CD14-positive monocyte (primary cell): ENCODE results near the gene MRRF. TPM values are rescaled to one million over a fixed set of nuclear protein-coding genes. Genes with fewer than 3 reads are reported as not detected.

Experiments
- DNase-seq, 3 donors: peaks; one replicate each; pipeline ENCODE4 v3.0.0-alpha.2; 2011 to 2022
- H2AFZ ChIP-seq: 2 replicates; pipeline ENCODE4 v1.6.0; 2012; ENCODE audit warnings: mild to moderate bottlenecking, low read depth, low read length, inconsistent platforms; ENCODE audit not compliant: insufficient read depth, poor library complexity, severe bottlenecking
- H3K27ac ChIP-seq, 2 donors: 1 replicate in 1 of 2; 2 replicates in 1 of 2; pipeline ENCODE4 v1.5.1; 2012 to 2013; ENCODE audit warnings: low read length in 2 of 2, control low read depth in 1 of 2, inconsistent platforms in 1 of 2, low read depth in 1 of 2, mild to moderate bottlenecking in 1 of 2
- H3K27me3 ChIP-seq, 2 donors: one replicate each; pipeline versions ENCODE4 v1.6.0 to v1.6.1; 2011 to 2013; ENCODE audit warnings: low read length in 2 of 2; ENCODE audit not compliant: control insufficient read depth in 2 of 2, insufficient read depth in 2 of 2
- H3K36me3 ChIP-seq, 2 donors: replicated peaks in 1 of 2; 1 replicate in 1 of 2; 2 replicates in 1 of 2; pipeline versions ENCODE4 v1.5.1 to v1.6.1; 2012 to 2013; ENCODE audit warnings: low read length in 2 of 2, control low read depth in 1 of 2, inconsistent platforms in 1 of 2, mild to moderate bottlenecking in 1 of 2; ENCODE audit not compliant: insufficient read depth in 2 of 2, control insufficient read depth in 1 of 2
- H3K4me1 ChIP-seq, 2 donors: 1 replicate in 1 of 2; 2 replicates in 1 of 2; pipeline versions ENCODE4 v1.5.1 to v1.6.1; 2012 to 2013; ENCODE audit warnings: low read length in 2 of 2, control low read depth in 1 of 2, inconsistent platforms in 1 of 2, mild to moderate bottlenecking in 1 of 2, moderate library complexity in 1 of 2; ENCODE audit not compliant: insufficient read depth in 2 of 2, control insufficient read depth in 1 of 2
- H3K4me2 ChIP-seq: replicated peaks from 2 replicates; pipeline ENCODE3; 2012; ENCODE audit warnings: low read length, moderate library complexity, mild to moderate bottlenecking; ENCODE audit not compliant: poor library complexity, severe bottlenecking; ENCODE audit errors: extremely low read depth
- H3K4me3 ChIP-seq, 3 experiments: fragments of 200-600 bp in 1 of 3; sonication (generic) in 1 of 3; replicated peaks in 1 of 3; 1 replicate in 2 of 3; 2 replicates in 1 of 3; pipeline ENCODE4 v1.5.1; 2011 to 2013; ENCODE audit warnings: low read length in 3 of 3, mild to moderate bottlenecking in 3 of 3, control low read depth in 2 of 3, low read depth in 2 of 3, inconsistent platforms in 1 of 3, moderate library complexity in 1 of 3
- H3K79me2 ChIP-seq: 2 replicates; pipeline ENCODE4 v1.6.0; 2012; ENCODE audit warnings: mild to moderate bottlenecking, control low read depth, inconsistent platforms, low read length, moderate library complexity; ENCODE audit not compliant: insufficient read depth
- H3K9ac ChIP-seq: 2 replicates; pipeline ENCODE4 v1.6.0; 2017; ENCODE audit warnings: low read length, mild to moderate bottlenecking; ENCODE audit not compliant: insufficient read depth, poor library complexity, severe bottlenecking
- H3K9me3 ChIP-seq, 2 donors: replicated peaks in 1 of 2; 1 replicate in 1 of 2; 2 replicates in 1 of 2; pipeline versions ENCODE4 v1.5.1 to v1.6.1; 2012 to 2013; ENCODE audit warnings: low read length in 2 of 2, control low read depth in 1 of 2; ENCODE audit not compliant: control insufficient read depth in 1 of 2, insufficient read depth in 1 of 2
- H4K20me1 ChIP-seq: 2 replicates; pipeline ENCODE4 v1.6.0; 2012; ENCODE audit warnings: mild to moderate bottlenecking, low read length, control low read depth, moderate library complexity; ENCODE audit not compliant: insufficient read depth
- H3K27ac Mint-ChIP-seq, 7 donors: one replicate each; pipeline ENCODE4 v1.8.0; 2020; ENCODE audit warnings: mild to moderate bottlenecking in 7 of 7, mixed read lengths in 7 of 7, moderate library complexity in 6 of 7, inconsistent platforms in 2 of 7
- H3K27me3 Mint-ChIP-seq, 3 donors: one replicate each; pipeline ENCODE4 v1.8.0; 2021 to 2022; ENCODE audit warnings: low read depth in 3 of 3, mild to moderate bottlenecking in 3 of 3, mixed read lengths in 3 of 3, moderate library complexity in 3 of 3, inconsistent platforms in 1 of 3
- H3K36me3 Mint-ChIP-seq, 2 donors: one replicate each; pipeline ENCODE4 v1.8.0; 2020; ENCODE audit warnings: mixed read lengths in 2 of 2, inconsistent platforms in 1 of 2, mild to moderate bottlenecking in 1 of 2
- H3K4me1 Mint-ChIP-seq: one replicate; pipeline ENCODE4 v1.8.0; 2020; ENCODE audit warnings: mild to moderate bottlenecking, mixed read lengths
- H3K4me3 Mint-ChIP-seq, 2 donors: one replicate each; pipeline ENCODE4 v1.8.0; 2020; ENCODE audit warnings: mild to moderate bottlenecking in 2 of 2, mixed read lengths in 2 of 2, moderate library complexity in 1 of 2
- H3K9me3 Mint-ChIP-seq, 7 donors: one replicate each; pipeline ENCODE4 v1.8.0; 2020 to 2022; ENCODE audit warnings: mixed read lengths in 7 of 7, mild to moderate bottlenecking in 6 of 7, moderate library complexity in 6 of 7, inconsistent platforms in 2 of 7
- WGBS: methylation state at CpG from one replicate; pipeline ENCODE4 v1.1.5; 2013; ENCODE audit warnings: missing lambda C conversion rate; ENCODE audit not compliant: insufficient coverage; 5-methylcytosine and 5-hydroxymethylcytosine counted together
- intact Hi-C, 2 donors: fragments of 100-400 bp; cut with micrococcal nuclease; formaldehyde crosslinking; loops; one replicate each; pipeline versions ENCODE4 v1.15.0 to v1.15.1; 2023
- polyA plus RNA-seq, 3 donors: library from polyadenylated mRNA; depleted of rRNA in 1 of 3; unstranded in 2 of 3; stranded (reverse) in 1 of 3; fragments of 300-500 nt in 2 of 3; fragments of >200 nt in 1 of 3; fragmentation: Illumina TruSeq in 2 of 3; gene quantifications; 1 replicate in 2 of 3; 2 replicates in 1 of 3; pipeline ENCODE4 v1.2.3, GENCODE V29; 2012 to 2021
- small RNA-seq: library from RNA; depleted of rRNA; stranded (forward); fragments of <200 nt; gene quantifications from one replicate; pipeline ENCODE3, GENCODE V24; 2012; ENCODE audit warnings: low read depth; ENCODE audit not compliant: insufficient read length
- TF ChIP-seq, protein P1 (sequence below): fragments of 200-600 bp; IDR thresholded peaks from one replicate; pipeline ENCODE4 v1.8.0; 2022; ENCODE audit warnings: antibody characterized with exemption, mild to moderate bottlenecking

Gene MRRF
- polyA plus RNA-seq, 3 donors: 16.0 to 34.4 (median 16.2) TPM

DNA sequence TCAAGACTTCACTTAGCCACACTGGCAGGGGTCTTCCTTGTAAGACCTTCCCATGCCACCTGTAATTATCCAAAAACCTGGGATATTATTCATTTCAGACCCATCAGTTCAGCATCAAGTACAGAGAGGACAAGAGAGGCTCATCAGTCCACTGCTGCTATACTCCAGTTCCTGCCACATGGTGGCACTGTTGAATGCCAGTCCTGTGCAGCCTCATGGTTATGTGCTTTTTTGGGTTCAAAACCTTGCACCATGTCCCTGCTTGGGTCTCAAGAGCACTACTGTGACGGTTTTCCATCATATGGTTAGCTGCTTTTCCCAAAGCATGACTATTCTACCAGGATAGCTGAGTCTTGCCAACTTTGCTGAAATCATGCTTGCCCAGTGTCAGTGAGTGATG lies 114.7 kb downstream of the MRRF start:
- intact Hi-C loops: loop anchor here in 1 of 2 donors (10.0 kb wide), 1 partner anchor 75 kb away; no protein-coding TSS in a partner anchor
- no peak overlapping the region for H3K4me2 ChIP-seq
- H3K4me3 Mint-ChIP-seq: no peak overlapping the region

DNA sequence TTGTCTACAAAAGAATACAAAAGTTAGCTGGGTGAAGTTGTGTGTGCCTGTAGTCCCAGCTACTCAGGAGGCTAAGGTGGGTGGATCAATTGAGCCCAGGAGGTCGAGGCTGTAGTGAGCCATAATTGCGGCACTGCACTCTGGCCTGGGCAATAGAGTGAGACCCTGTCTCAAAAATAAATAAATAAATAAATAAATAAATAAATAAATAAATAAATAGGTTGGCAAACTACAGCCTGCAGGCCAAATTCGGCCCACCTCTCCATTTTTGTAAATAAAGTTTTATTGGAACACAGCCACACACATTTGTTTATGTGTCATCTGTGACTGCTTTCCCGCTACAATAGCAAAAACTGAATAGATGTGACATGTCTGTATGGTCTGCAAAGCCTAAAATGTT lies 115.6 kb downstream of the MRRF start:
- no peaks in the 10 kb centered on the region for H3K27me3 ChIP-seq
- Mint-ChIP-seq H3K27ac (no peak overlapping the region), H3K4me1 (peaks cover 30% of the 10 kb centered on the region), H3K27me3 (peaks cover 0 to 4% (median 4%) of the 10 kb centered on the region in 3 donors), H3K9me3 (peaks cover 8 to 17% (median 11%) of the 10 kb centered on the region in 7 donors), H3K36me3 (peaks cover 63 to 64% of the 10 kb centered on the region in 2 donors), H3K4me3 (no peak overlapping the region)
- TF ChIP-seq, protein P1, sequence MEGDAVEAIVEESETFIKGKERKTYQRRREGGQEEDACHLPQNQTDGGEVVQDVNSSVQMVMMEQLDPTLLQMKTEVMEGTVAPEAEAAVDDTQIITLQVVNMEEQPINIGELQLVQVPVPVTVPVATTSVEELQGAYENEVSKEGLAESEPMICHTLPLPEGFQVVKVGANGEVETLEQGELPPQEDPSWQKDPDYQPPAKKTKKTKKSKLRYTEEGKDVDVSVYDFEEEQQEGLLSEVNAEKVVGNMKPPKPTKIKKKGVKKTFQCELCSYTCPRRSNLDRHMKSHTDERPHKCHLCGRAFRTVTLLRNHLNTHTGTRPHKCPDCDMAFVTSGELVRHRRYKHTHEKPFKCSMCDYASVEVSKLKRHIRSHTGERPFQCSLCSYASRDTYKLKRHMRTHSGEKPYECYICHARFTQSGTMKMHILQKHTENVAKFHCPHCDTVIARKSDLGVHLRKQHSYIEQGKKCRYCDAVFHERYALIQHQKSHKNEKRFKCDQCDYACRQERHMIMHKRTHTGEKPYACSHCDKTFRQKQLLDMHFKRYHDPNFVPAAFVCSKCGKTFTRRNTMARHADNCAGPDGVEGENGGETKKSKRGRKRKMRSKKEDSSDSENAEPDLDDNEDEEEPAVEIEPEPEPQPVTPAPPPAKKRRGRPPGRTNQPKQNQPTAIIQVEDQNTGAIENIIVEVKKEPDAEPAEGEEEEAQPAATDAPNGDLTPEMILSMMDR: no peak
- no peaks in the 10 kb centered on the region for H3K79me2 ChIP-seq
- no peak overlapping the region for H3K4me2 ChIP-seq
- H4K20me1 ChIP-seq: peaks cover 27% of the 10 kb centered on the region
- no peak overlapping the region for H2AFZ ChIP-seq
- no peak overlapping the region for H3K4me3 ChIP-seq
- H3K9me3 ChIP-seq: peaks cover 7 to 13% of the 10 kb centered on the region in 2 donors
- H3K4me1 ChIP-seq: peaks cover 23 to 26% of the 10 kb centered on the region in 2 donors
- no peak overlapping the region for H3K9ac ChIP-seq
- H3K27ac ChIP-seq: no peak overlapping the region
- H3K36me3 ChIP-seq: peaks cover 50 to 59% of the 10 kb centered on the region in 2 donors
- intact Hi-C loops: no loop called here
- no CpG with 5 or more reads among the region's 4 CpGs for WGBS
- DNase-seq: no peak

More for the DNA sequence above, 114.7 kb downstream of the MRRF start:
- H2AFZ ChIP-seq: no peak overlapping the region
- H3K27ac ChIP-seq: no peak overlapping the region
- Mint-ChIP-seq H3K36me3 (peaks cover 53 to 57% of the 10 kb centered on the region in 2 donors), H3K9me3 (peaks cover 8 to 17% (median 11%) of the 10 kb centered on the region in 7 donors), H3K27ac (no peak overlapping the region), H3K27me3 (peaks cover 0 to 4% (median 4%) of the 10 kb centered on the region in 3 donors), H3K4me1 (peaks cover 38% of the 10 kb centered on the region)
- H3K9me3 ChIP-seq: peaks cover 7 to 13% of the 10 kb centered on the region in 2 donors
- H3K4me3 ChIP-seq: no peak overlapping the region
- H4K20me1 ChIP-seq: peaks cover 30% of the 10 kb centered on the region
- peaks cover 44 to 50% of the 10 kb centered on the region in 2 donors for H3K36me3 ChIP-seq
- no peak overlapping the region for H3K9ac ChIP-seq
- DNase-seq: no peak
- H3K27me3 ChIP-seq: no peaks in the 10 kb centered on the region
- TF ChIP-seq, protein P1: peak; percentile 23
- no CpG with 5 or more reads among the region's 1 CpG for WGBS
- no peaks in the 10 kb centered on the region for H3K79me2 ChIP-seq
- peaks cover 28 to 32% of the 10 kb centered on the region in 2 donors for H3K4me1 ChIP-seq

Small RNA genes lying within 50 kb of the gene (small RNA-seq; reads per million reads assigned to genes)
- gene AL162424.1: not detected

Other genes with a start within 250 kb of the MRRF start
- 1 to 10 TPM; 2.9 to 3.5 (median 3.1) TPM for gene TTLL11, start 171.6 kb upstream of the MRRF start, polyA plus RNA-seq
- gene NDUFA8, start 105.1 kb upstream of the MRRF start, polyA plus RNA-seq: 10 to 100 TPM; 19.6 to 71.2 (median 63.5) TPM
- gene MORN5, start 105.0 kb upstream of the MRRF start, polyA plus RNA-seq: not detected
- not detected for gene LHX6, start 35.9 kb upstream of the MRRF start, polyA plus RNA-seq
- gene RBM18, start within 50 bp of the MRRF start, polyA plus RNA-seq: 10 to 100 TPM; 10.4 to 26.3 (median 25.3) TPM
- gene PTGS1, start 106.1 kb downstream of the MRRF start, polyA plus RNA-seq: 10 to 100 TPM; 17.9 to 27.8 (median 20.5) TPM
- not detected for gene OR1J1, start 213.0 kb downstream of the MRRF start, polyA plus RNA-seq
- gene OR1J2, start 245.9 kb downstream of the MRRF start, polyA plus RNA-seq: not detected